ENCODE measurements around the gene GATAD2B.

DNA sequence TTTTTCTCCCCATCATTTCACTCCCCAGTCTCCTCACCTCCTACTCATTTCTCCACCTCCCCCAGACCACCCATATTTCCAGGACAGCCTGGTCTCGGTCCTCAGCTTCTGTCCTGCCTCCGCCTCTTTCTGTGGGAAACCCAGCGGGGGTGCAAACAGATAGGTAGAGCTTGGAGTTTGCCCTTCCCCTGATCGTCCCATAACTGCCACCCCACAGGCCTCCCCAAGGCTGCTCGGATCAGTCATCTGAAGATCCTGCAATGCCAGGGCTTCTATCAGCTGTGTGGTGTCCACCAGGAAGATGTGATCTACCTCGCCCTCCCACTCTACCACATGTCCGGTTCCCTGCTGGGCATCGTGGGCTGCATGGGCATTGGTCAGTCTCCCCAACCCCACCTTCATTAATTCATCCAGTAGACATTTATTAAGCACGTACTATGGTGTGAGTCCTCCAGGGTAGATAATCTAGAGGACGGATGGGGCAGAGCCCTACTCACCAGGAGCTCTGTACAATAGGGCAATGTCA, 145.9 kb downstream of the GATAD2B start:
- TF ChIP-seq, protein P1, sequence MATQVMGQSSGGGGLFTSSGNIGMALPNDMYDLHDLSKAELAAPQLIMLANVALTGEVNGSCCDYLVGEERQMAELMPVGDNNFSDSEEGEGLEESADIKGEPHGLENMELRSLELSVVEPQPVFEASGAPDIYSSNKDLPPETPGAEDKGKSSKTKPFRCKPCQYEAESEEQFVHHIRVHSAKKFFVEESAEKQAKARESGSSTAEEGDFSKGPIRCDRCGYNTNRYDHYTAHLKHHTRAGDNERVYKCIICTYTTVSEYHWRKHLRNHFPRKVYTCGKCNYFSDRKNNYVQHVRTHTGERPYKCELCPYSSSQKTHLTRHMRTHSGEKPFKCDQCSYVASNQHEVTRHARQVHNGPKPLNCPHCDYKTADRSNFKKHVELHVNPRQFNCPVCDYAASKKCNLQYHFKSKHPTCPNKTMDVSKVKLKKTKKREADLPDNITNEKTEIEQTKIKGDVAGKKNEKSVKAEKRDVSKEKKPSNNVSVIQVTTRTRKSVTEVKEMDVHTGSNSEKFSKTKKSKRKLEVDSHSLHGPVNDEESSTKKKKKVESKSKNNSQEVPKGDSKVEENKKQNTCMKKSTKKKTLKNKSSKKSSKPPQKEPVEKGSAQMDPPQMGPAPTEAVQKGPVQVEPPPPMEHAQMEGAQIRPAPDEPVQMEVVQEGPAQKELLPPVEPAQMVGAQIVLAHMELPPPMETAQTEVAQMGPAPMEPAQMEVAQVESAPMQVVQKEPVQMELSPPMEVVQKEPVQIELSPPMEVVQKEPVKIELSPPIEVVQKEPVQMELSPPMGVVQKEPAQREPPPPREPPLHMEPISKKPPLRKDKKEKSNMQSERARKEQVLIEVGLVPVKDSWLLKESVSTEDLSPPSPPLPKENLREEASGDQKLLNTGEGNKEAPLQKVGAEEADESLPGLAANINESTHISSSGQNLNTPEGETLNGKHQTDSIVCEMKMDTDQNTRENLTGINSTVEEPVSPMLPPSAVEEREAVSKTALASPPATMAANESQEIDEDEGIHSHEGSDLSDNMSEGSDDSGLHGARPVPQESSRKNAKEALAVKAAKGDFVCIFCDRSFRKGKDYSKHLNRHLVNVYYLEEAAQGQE (IDR thresholded peaks at IDR 0.05) = no peak
- TF ChIP-seq, protein P2, sequence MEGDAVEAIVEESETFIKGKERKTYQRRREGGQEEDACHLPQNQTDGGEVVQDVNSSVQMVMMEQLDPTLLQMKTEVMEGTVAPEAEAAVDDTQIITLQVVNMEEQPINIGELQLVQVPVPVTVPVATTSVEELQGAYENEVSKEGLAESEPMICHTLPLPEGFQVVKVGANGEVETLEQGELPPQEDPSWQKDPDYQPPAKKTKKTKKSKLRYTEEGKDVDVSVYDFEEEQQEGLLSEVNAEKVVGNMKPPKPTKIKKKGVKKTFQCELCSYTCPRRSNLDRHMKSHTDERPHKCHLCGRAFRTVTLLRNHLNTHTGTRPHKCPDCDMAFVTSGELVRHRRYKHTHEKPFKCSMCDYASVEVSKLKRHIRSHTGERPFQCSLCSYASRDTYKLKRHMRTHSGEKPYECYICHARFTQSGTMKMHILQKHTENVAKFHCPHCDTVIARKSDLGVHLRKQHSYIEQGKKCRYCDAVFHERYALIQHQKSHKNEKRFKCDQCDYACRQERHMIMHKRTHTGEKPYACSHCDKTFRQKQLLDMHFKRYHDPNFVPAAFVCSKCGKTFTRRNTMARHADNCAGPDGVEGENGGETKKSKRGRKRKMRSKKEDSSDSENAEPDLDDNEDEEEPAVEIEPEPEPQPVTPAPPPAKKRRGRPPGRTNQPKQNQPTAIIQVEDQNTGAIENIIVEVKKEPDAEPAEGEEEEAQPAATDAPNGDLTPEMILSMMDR (IDR thresholded peaks at IDR 0.05) = no peak
- TF ChIP-seq PHF8 (IDR thresholded peaks at IDR 0.05; ENCODE audit: borderline replicate concordance, low read depth) = no peak
- no peak for TF ChIP-seq RFX5 (IDR thresholded peaks at IDR 0.05)
- TF ChIP-seq JUNB (IDR thresholded peaks at IDR 0.05) = no peak
- TF ChIP-seq EP300 (IDR thresholded peaks at IDR 0.05) = no peak
- no peak for TF ChIP-seq POLR2A (IDR thresholded peaks at IDR 0.05; ENCODE audit: low read length)
- TF ChIP-seq, protein P3, sequence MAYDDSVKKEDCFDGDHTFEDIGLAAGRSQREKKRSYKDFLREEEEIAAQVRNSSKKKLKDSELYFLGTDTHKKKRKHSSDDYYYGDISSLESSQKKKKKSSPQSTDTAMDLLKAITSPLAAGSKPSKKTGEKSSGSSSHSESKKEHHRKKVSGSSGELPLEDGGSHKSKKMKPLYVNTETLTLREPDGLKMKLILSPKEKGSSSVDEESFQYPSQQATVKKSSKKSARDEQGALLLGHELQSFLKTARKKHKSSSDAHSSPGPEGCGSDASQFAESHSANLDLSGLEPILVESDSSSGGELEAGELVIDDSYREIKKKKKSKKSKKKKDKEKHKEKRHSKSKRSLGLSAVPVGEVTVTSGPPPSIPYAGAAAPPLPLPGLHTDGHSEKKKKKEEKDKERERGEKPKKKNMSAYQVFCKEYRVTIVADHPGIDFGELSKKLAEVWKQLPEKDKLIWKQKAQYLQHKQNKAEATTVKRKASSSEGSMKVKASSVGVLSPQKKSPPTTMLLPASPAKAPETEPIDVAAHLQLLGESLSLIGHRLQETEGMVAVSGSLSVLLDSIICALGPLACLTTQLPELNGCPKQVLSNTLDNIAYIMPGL (CRISPR knock-in tag; IDR thresholded peaks at IDR 0.05; ENCODE audit: borderline replicate concordance) = no peak
- TF ChIP-seq JUN (IDR thresholded peaks at IDR 0.05) = no peak
- TF ChIP-seq, protein P4, sequence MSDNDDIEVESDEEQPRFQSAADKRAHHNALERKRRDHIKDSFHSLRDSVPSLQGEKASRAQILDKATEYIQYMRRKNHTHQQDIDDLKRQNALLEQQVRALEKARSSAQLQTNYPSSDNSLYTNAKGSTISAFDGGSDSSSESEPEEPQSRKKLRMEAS (IDR thresholded peaks at IDR 0.05) = no peak
- no peak for TF ChIP-seq RNF2 (IDR thresholded peaks at IDR 0.05; ENCODE audit: borderline replicate concordance, low read depth)
